Neural crest cell (in vitro differentiated cells): Measurements from ENCODE around the gene ABLIM2. TPM values are rescaled to one million over a fixed set of nuclear protein-coding genes. Genes with fewer than 3 reads are reported as not detected.

Source experiments
- DNase-seq: peaks from one replicate; pipeline ENCODE4 v3.0.0; 2021; ENCODE audit warnings: low read depth, mixed read lengths, low spot score
- H3K27ac Mint-ChIP-seq: one replicate; pipeline ENCODE4 v1.8.0; 2021; ENCODE audit warnings: mild to moderate bottlenecking, mixed read lengths; ENCODE audit not compliant: unreplicated experiment
- H3K27me3 Mint-ChIP-seq: 2 replicates; pipeline ENCODE4 v1.8.0; 2021; ENCODE audit warnings: low read depth, mild to moderate bottlenecking, mixed read lengths
- H3K36me3 Mint-ChIP-seq: 2 replicates; pipeline ENCODE4 v1.8.0; 2021; ENCODE audit warnings: low read depth, mild to moderate bottlenecking, mixed read lengths
- H3K4me1 Mint-ChIP-seq: 2 replicates; pipeline ENCODE4 v1.8.0; 2021; ENCODE audit warnings: mixed read lengths
- H3K4me3 Mint-ChIP-seq: one replicate; pipeline ENCODE4 v1.8.0; 2021; ENCODE audit warnings: mild to moderate bottlenecking, mixed read lengths
- H3K9me3 Mint-ChIP-seq: 2 replicates; pipeline ENCODE4 v1.8.0; 2021; ENCODE audit warnings: mixed read lengths
- total RNA-seq: library from RNA; stranded (reverse); gene quantifications from 2 replicates; pipeline ENCODE4 v1.2.1, GENCODE V29; 2021
- TF ChIP-seq, protein P1 (sequence below): fragments of 200-600 bp; sonication (generic); conservative IDR thresholded peaks from 2 replicates; pipeline ENCODE4 v1.5.0; 2021; ENCODE audit warnings: antibody characterized with exemption, mild to moderate bottlenecking

The ABLIM2 gene
- total RNA-seq, 1 donor from 2014 or later: 3.8 TPM

DNA sequence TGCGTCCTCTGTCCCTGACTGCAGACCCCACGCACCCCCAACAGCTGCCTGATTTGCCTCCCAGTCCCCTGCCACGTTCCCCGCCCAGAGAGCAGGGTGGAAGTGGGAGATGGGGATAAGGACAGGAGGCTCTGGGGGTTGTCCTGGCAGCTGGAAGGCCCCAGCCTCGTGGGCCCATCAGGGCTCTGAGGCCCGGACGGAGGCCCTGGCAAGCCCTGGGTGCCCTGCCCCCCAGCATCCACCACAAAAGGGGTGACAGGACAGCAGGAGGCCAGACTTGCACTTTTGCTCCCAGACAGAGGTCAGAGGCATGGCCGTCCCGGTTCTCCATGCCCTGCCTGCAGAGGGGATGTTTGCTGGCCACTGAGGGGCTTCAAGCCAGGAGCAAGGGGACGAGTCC is 45.2 kb upstream of the ABLIM2 start:
- no peaks in the 10 kb centered on the region for H3K27me3 Mint-ChIP-seq
- H3K27ac Mint-ChIP-seq: peak overlapping the region; percentile 67
- no peak for DNase-seq

GRCh38 chr4:8203052-8203401 is 44.4 kb upstream of the ABLIM2 start:
- DNase-seq: no peak
- no peaks in the 10 kb centered on the region for H3K27me3 Mint-ChIP-seq
- H3K4me1 Mint-ChIP-seq: peaks cover 16% of the 10 kb centered on the region
- no peaks in the 10 kb centered on the region for H3K36me3 Mint-ChIP-seq
- no peaks in the 10 kb centered on the region for H3K9me3 Mint-ChIP-seq
- H3K4me3 Mint-ChIP-seq: no peak overlapping the region
- no peak overlapping the region for H3K27ac Mint-ChIP-seq
- TF ChIP-seq, protein P1, sequence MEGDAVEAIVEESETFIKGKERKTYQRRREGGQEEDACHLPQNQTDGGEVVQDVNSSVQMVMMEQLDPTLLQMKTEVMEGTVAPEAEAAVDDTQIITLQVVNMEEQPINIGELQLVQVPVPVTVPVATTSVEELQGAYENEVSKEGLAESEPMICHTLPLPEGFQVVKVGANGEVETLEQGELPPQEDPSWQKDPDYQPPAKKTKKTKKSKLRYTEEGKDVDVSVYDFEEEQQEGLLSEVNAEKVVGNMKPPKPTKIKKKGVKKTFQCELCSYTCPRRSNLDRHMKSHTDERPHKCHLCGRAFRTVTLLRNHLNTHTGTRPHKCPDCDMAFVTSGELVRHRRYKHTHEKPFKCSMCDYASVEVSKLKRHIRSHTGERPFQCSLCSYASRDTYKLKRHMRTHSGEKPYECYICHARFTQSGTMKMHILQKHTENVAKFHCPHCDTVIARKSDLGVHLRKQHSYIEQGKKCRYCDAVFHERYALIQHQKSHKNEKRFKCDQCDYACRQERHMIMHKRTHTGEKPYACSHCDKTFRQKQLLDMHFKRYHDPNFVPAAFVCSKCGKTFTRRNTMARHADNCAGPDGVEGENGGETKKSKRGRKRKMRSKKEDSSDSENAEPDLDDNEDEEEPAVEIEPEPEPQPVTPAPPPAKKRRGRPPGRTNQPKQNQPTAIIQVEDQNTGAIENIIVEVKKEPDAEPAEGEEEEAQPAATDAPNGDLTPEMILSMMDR: no peak

More for the DNA sequence above, 45.2 kb upstream of the ABLIM2 start:
- Mint-ChIP-seq H3K9me3 (no peaks in the 10 kb centered on the region), H3K36me3 (no peaks in the 10 kb centered on the region), H3K4me3 (no peak overlapping the region), H3K4me1 (peaks cover 9% of the 10 kb centered on the region)
- TF ChIP-seq, protein P1: no peak

- Mint-ChIP-seq H3K36me3 (no peaks in the 10 kb centered on the region), H3K27ac (no peak overlapping the region), H3K4me3 (no peak overlapping the region), H3K9me3 (no peaks in the 10 kb centered on the region), H3K4me1 (peaks cover 16% of the 10 kb centered on the region), H3K27me3 (no peaks in the 10 kb centered on the region)
- TF ChIP-seq, protein P1: no peak
- DNase-seq: no peak
Observed at GRCh38 chr4:8202108-8203051, 43.8 kb upstream of the ABLIM2 start.

- H3K9me3 Mint-ChIP-seq: no peaks in the 10 kb centered on the region
- TF ChIP-seq, protein P1: no peak
Observed at GRCh38 chr4:8201321-8201781, 42.7 kb upstream of the ABLIM2 start.

DNA sequence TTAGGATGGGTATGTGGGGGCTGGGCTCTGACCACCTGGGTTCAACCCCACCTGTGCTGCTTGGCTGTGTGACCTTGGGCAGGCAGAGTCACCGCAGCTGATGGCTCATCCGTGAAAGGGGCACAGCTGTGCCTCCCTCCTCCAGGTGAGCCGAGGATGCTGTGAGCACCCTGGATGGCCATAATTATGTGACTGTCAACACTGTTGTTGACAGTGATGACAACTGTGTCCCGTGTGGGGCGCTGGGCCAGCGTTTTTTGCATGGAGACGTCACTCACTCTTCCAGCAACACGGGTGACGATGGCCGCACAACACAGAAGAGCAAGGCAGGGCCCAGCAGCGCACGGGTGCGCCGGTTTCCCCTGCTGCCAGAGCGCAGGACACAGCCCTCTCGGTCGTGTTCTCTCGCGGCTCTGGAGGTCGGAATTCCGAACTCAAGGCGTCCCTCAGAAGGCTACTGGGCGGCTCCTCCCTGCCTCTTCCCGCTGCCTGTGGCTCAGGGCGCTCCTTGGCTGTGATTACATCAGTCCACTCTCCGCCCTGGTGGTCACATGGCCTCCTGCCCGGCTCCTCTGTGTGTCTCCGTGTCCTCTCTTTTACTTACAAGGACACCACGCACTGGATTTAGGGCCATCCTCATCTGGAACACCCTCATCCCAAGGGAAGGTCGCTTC is 41.8 kb upstream of the ABLIM2 start:
- DNase-seq: no peak
- no peaks in the 10 kb centered on the region for H3K36me3 Mint-ChIP-seq
- peaks cover 16% of the 10 kb centered on the region for H3K4me1 Mint-ChIP-seq
- no peaks in the 10 kb centered on the region for H3K9me3 Mint-ChIP-seq
- TF ChIP-seq, protein P1: no peak
- peak overlapping the region; percentile 50 for H3K27ac Mint-ChIP-seq
- no peaks in the 10 kb centered on the region for H3K27me3 Mint-ChIP-seq
- H3K4me3 Mint-ChIP-seq: no peak overlapping the region

More at GRCh38 chr4:8201321-8201781, 42.7 kb upstream of the ABLIM2 start:
- Mint-ChIP-seq H3K36me3 (no peaks in the 10 kb centered on the region), H3K27ac (no peak overlapping the region), H3K27me3 (no peaks in the 10 kb centered on the region), H3K4me1 (peaks cover 16% of the 10 kb centered on the region), H3K4me3 (no peak overlapping the region)
- DNase-seq: no peak
